ENCODE data around the gene ALOX5AP. TPM values are rescaled to one million over a fixed set of nuclear protein-coding genes. Genes with fewer than 3 reads are reported as not detected.

Gene ALOX5AP
- total RNA-seq, 8 experiments from 2014 or later: 0.50 to 1.6 (median 0.64) TPM; not detected in 4

GRCh38 chr13:30785191-30785850 is 50.0 kb downstream of the ALOX5AP start:
- ATAC-seq (replicated peaks in 6 of 8): no peak
- H3K4me3 ChIP-seq: no peak overlapping the region
- H3K27ac ChIP-seq: no peak overlapping the region
- peaks cover 8 to 13% of the 10 kb centered on the region in 2 donors for H3K4me1 ChIP-seq (replicated peaks in 1 of 2)
- in situ Hi-C loops (cut with MboI; ENCODE audit: low pct_unique_long_range_greater_than_20kb in 2 of 9, low sequenced_read_pairs in 9 of 9, unreplicated experiment in 9 of 9): loop anchor here in 1 of 9 experiments (25.0 kb wide), 1 partner anchor 98 kb away; no protein-coding TSS in a partner anchor
- 60 to 89% (median 73%) methylated on average over 1 to 8 of the region's 8 CpGs; no CpG with 5 or more reads in 1 of the 10 experiments for WGBS, 10 experiments

- in situ Hi-C loops (cut with MboI; ENCODE audit: low pct_unique_long_range_greater_than_20kb in 2 of 9, low sequenced_read_pairs in 9 of 9, unreplicated experiment in 9 of 9): loop anchor here in 1 of 9 experiments (25.0 kb wide), 1 partner anchor 99 kb away; no protein-coding TSS in a partner anchor
- ATAC-seq (replicated peaks in 6 of 8): no peak
- WGBS, 10 experiments: 100% methylated on average over 1 of the region's 2 CpGs; no CpG with 5 or more reads in 9 of the 10 experiments
- Histone ChIP-seq H3K4me1 (replicated peaks in 1 of 2) (peaks cover 9 to 16% of the 10 kb centered on the region in 2 donors), H3K4me3 (no peak overlapping the region), H3K27ac (no peak overlapping the region)
Observed at GRCh38 chr13:30786648-30787047, 51.3 kb downstream of the ALOX5AP start.

GRCh38 chr13:30787738-30788525 is 52.6 kb downstream of the ALOX5AP start:
- WGBS, 10 experiments: 33 to 91% (median 73%) methylated on average over 1 to 10 of the region's 14 CpGs; no CpG with 5 or more reads in 2 of the 10 experiments
- in situ Hi-C loops (cut with MboI; ENCODE audit: low pct_unique_long_range_greater_than_20kb in 2 of 9, low sequenced_read_pairs in 9 of 9, unreplicated experiment in 9 of 9): loop anchor here in 1 of 9 experiments (25.0 kb wide), 1 partner anchor 101 kb away; no protein-coding TSS in a partner anchor
- peak in 5 of 8 experiments; percentile 69 to 84 (median 75) for ATAC-seq (replicated peaks in 6 of 8)
- Histone ChIP-seq H3K4me3 (no peak overlapping the region), H3K4me1 (replicated peaks in 1 of 2) (peaks cover 22 to 29% of the 10 kb centered on the region in 2 donors), H3K27ac (no peak overlapping the region)

- H3K4me3 ChIP-seq: no peak overlapping the region
- no peak for ATAC-seq (replicated peaks in 6 of 8)
- in situ Hi-C loops (cut with MboI; ENCODE audit: low pct_unique_long_range_greater_than_20kb in 2 of 9, low sequenced_read_pairs in 9 of 9, unreplicated experiment in 9 of 9): loop anchor here in 1 of 9 experiments (25.0 kb wide), 1 partner anchor 102 kb away; no protein-coding TSS in a partner anchor
- peaks cover 25 to 35% of the 10 kb centered on the region in 2 donors for H3K4me1 ChIP-seq (replicated peaks in 1 of 2)
- WGBS, 10 experiments: 60 to 100% (median 83%) methylated on average over 1 to 3 of the region's 3 CpGs
- no peak overlapping the region for H3K27ac ChIP-seq
Observed at GRCh38 chr13:30789166-30789862, 54.0 kb downstream of the ALOX5AP start.

GRCh38 chr13:30790592-30790991 is 55.2 kb downstream of the ALOX5AP start:
- Histone ChIP-seq H3K27ac (no peak overlapping the region), H3K4me3 (no peak overlapping the region), H3K4me1 (replicated peaks in 1 of 2) (peaks cover 25 to 33% of the 10 kb centered on the region in 2 donors)
- 60 to 100% (median 100%) methylated on average over 1 to 2 of the region's 2 CpGs; no CpG with 5 or more reads in 4 of the 10 experiments for WGBS, 10 experiments
- no peak for ATAC-seq (replicated peaks in 6 of 8)
- in situ Hi-C loops (cut with MboI; ENCODE audit: low pct_unique_long_range_greater_than_20kb in 2 of 9, low sequenced_read_pairs in 9 of 9, unreplicated experiment in 9 of 9): loop anchor here in 2 of 9 experiments (10.0 to 25.0 kb wide), 2 partner anchors 103 to 106 kb away; no protein-coding TSS in a partner anchor

- Histone ChIP-seq H3K4me3 (no peak overlapping the region), H3K4me1 (replicated peaks in 1 of 2) (peaks cover 25 to 30% of the 10 kb centered on the region in 2 donors), H3K27ac (peak overlapping the region in 1 of 2 donors; percentile 85)
- 0 to 100% (median 56%) methylated on average over 1 to 6 of the region's 11 CpGs; no CpG with 5 or more reads in 2 of the 10 experiments for WGBS, 10 experiments
- in situ Hi-C loops (cut with MboI; ENCODE audit: low pct_unique_long_range_greater_than_20kb in 2 of 9, low sequenced_read_pairs in 9 of 9, unreplicated experiment in 9 of 9): loop anchor here in 2 of 9 experiments (10.0 to 25.0 kb wide), 2 partner anchors 104 to 107 kb away; no protein-coding TSS in a partner anchor
- peak in 3 of 8 experiments; percentile 46 to 58 (median 52) for ATAC-seq (replicated peaks in 6 of 8)
Observed at GRCh38 chr13:30791354-30792001, 56.1 kb downstream of the ALOX5AP start.

- ATAC-seq (replicated peaks in 6 of 8): peak; percentile 91 to 99 (median 98)
- Histone ChIP-seq H3K4me1 (replicated peaks in 1 of 2) (peaks cover 23 to 28% of the 10 kb centered on the region in 2 donors), H3K4me3 (no peak overlapping the region), H3K27ac (peak overlapping the region; percentile 17 to 85)
- WGBS, 10 experiments: 0 to 69% (median 40%) methylated on average over 2 to 8 of the region's 12 CpGs; no CpG with 5 or more reads in 3 of the 10 experiments
- in situ Hi-C loops (cut with MboI; ENCODE audit: low pct_unique_long_range_greater_than_20kb in 2 of 9, low sequenced_read_pairs in 9 of 9, unreplicated experiment in 9 of 9): loop anchor here in 2 of 9 experiments (10.0 to 25.0 kb wide), 2 partner anchors 105 to 108 kb away; no protein-coding TSS in a partner anchor
Observed at GRCh38 chr13:30792285-30793000, 57.1 kb downstream of the ALOX5AP start.

- H3K27ac ChIP-seq: no peak overlapping the region
- in situ Hi-C loops (cut with MboI; ENCODE audit: low pct_unique_long_range_greater_than_20kb in 2 of 9, low sequenced_read_pairs in 9 of 9, unreplicated experiment in 9 of 9): loop anchor here in 2 of 9 experiments (10.0 to 25.0 kb wide), 2 partner anchors 109 to 111 kb away; no protein-coding TSS in a partner anchor
- no peak overlapping the region for H3K4me3 ChIP-seq
- ATAC-seq (replicated peaks in 6 of 8): no peak
- H3K4me1 ChIP-seq (replicated peaks in 1 of 2): peaks cover 31 to 39% of the 10 kb centered on the region in 2 donors
- WGBS, 10 experiments: 11 to 100% (median 52%) methylated on average over 1 to 4 of the region's 4 CpGs; no CpG with 5 or more reads in 3 of the 10 experiments
Observed at GRCh38 chr13:30796132-30796572, 60.8 kb downstream of the ALOX5AP start.

GRCh38 chr13:30796631-30797601 is 61.6 kb downstream of the ALOX5AP start:
- no peak for ATAC-seq (replicated peaks in 6 of 8)
- Histone ChIP-seq H3K4me3 (no peak overlapping the region), H3K4me1 (replicated peaks in 1 of 2) (peaks cover 28 to 34% of the 10 kb centered on the region in 2 donors), H3K27ac (no peak overlapping the region)
- WGBS, 10 experiments: 40 to 80% (median 73%) methylated on average over 1 to 12 of the region's 20 CpGs; no CpG with 5 or more reads in 1 of the 10 experiments
- in situ Hi-C loops (cut with MboI; ENCODE audit: low pct_unique_long_range_greater_than_20kb in 2 of 9, low sequenced_read_pairs in 9 of 9, unreplicated experiment in 9 of 9): loop anchor here in 2 of 9 experiments (10.0 to 25.0 kb wide), 2 partner anchors 110 to 112 kb away; no protein-coding TSS in a partner anchor

GRCh38 chr13:30797847-30798535 is 62.6 kb downstream of the ALOX5AP start:
- H3K27ac ChIP-seq: no peak overlapping the region
- in situ Hi-C loops (cut with MboI; ENCODE audit: low pct_unique_long_range_greater_than_20kb in 2 of 9, low sequenced_read_pairs in 9 of 9, unreplicated experiment in 9 of 9): loop anchor here in 2 of 9 experiments (10.0 to 25.0 kb wide), 2 partner anchors 111 to 113 kb away; no protein-coding TSS in a partner anchor

More at GRCh38 chr13:30797847-30798535, 62.6 kb downstream of the ALOX5AP start:
- ATAC-seq (replicated peaks in 6 of 8): no peak
- no peak overlapping the region for H3K4me3 ChIP-seq
- H3K4me1 ChIP-seq (replicated peaks in 1 of 2): peaks cover 22 to 29% of the 10 kb centered on the region in 2 donors
- 0 to 100% (median 93%) methylated on average over 1 to 10 of the region's 13 CpGs; no CpG with 5 or more reads in 2 of the 10 experiments for WGBS, 10 experiments
